ENCODE data around the gene GRIA4.

- TF ChIP-seq CTCF (IDR thresholded peaks at IDR 0.05; ENCODE audit: low read depth, low read length, poor library complexity, severe bottlenecking) = no peak
- no peak for TF ChIP-seq EZH2phosphoT487 (IDR thresholded peaks at IDR 0.05; ENCODE audit: borderline replicate concordance, low read length)
These were observed 302.8 kb downstream of the GRIA4 start for GRCh38 chr11:105912666-105913065.
